Astrocyte (in vitro differentiated cells and primary cell): Measurements from ENCODE around the gene PYDC2.

Experiments used
- EZH2 ChIP-seq: IDR thresholded peaks from 2 replicates; pipeline ENCODE4 v1.6.1; 2012; ENCODE audit warnings: mild to moderate bottlenecking, low read length, inconsistent platforms; ENCODE audit not compliant: insufficient read depth
- TF ChIP-seq, protein P1 (sequence below): IDR thresholded peaks from 2 replicates; pipeline ENCODE4 v1.5.1; 2011; ENCODE audit warnings: low read depth, mild to moderate bottlenecking, inconsistent platforms, low read length, moderate library complexity; ENCODE audit not compliant: insufficient read depth

GRCh38 chr3:191414286-191414685 is 46.7 kb upstream of the PYDC2 start:
- no peak for TF ChIP-seq EZH2
- TF ChIP-seq, protein P1, sequence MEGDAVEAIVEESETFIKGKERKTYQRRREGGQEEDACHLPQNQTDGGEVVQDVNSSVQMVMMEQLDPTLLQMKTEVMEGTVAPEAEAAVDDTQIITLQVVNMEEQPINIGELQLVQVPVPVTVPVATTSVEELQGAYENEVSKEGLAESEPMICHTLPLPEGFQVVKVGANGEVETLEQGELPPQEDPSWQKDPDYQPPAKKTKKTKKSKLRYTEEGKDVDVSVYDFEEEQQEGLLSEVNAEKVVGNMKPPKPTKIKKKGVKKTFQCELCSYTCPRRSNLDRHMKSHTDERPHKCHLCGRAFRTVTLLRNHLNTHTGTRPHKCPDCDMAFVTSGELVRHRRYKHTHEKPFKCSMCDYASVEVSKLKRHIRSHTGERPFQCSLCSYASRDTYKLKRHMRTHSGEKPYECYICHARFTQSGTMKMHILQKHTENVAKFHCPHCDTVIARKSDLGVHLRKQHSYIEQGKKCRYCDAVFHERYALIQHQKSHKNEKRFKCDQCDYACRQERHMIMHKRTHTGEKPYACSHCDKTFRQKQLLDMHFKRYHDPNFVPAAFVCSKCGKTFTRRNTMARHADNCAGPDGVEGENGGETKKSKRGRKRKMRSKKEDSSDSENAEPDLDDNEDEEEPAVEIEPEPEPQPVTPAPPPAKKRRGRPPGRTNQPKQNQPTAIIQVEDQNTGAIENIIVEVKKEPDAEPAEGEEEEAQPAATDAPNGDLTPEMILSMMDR: no peak
